HL-60 (cell line): Measurements from ENCODE around the gene SERPINA1.

ENCODE experiments used
- DNase-seq, 2 experiments: peaks; one replicate each; pipeline ENCODE4 v3.0.0-alpha.2; 2010 to 2020; ENCODE audit warnings: low read depth in 1 of 2, low spot score in 1 of 2
- H3K27ac ChIP-seq: fragments of 250-450 bp; sonication (Bioruptor Pico); replicated peaks from 2 replicates; pipeline ENCODE4 v1.5.1; 2020; ENCODE audit warnings: mild to moderate bottlenecking, moderate library complexity
- H3K27me3 ChIP-seq: fragments of 250-450 bp; sonication (Bioruptor Pico); 2 replicates; pipeline ENCODE4 v1.5.1; 2021; ENCODE audit warnings: mild to moderate bottlenecking, moderate library complexity; ENCODE audit not compliant: insufficient read depth, poor library complexity, severe bottlenecking
- H3K4me3 ChIP-seq: replicated peaks from 2 replicates; pipeline ENCODE4 v1.5.1; 2011; ENCODE audit warnings: mild to moderate bottlenecking, control low read depth, low read length; ENCODE audit not compliant: insufficient read depth
- CTCF ChIP-seq: IDR thresholded peaks from one replicate; pipeline ENCODE4 v1.5.1; 2011; ENCODE audit warnings: low read length, control low read depth, inconsistent platforms; ENCODE audit not compliant: insufficient read depth
- GABPA ChIP-seq: IDR thresholded peaks from 2 replicates; pipeline ENCODE4 v1.6.1; 2012; ENCODE audit warnings: low read depth
- POLR2AphosphoS5 ChIP-seq: IDR thresholded peaks from 2 replicates; pipeline ENCODE4 v1.6.1; 2012; ENCODE audit warnings: low read depth
- REST ChIP-seq: IDR thresholded peaks from 2 replicates; pipeline ENCODE4 v1.6.1; 2012; ENCODE audit warnings: low read depth; ENCODE audit not compliant: insufficient replicate concordance
- SPI1 ChIP-seq: IDR thresholded peaks from 2 replicates; pipeline ENCODE4 v1.6.1; 2012; ENCODE audit warnings: low read depth, mild to moderate bottlenecking, borderline replicate concordance

The SERPINA1 gene

GRCh38 chr14:94364037-94364436 lies 24.4 kb downstream of the SERPINA1 start:
- no peak overlapping the region for H3K27ac ChIP-seq
- no peaks in the 10 kb centered on the region for H3K27me3 ChIP-seq
- DNase-seq = no peak
- TF ChIP-seq GABPA (no peak), POLR2AphosphoS5 (no peak), CTCF (no peak), SPI1 (no peak), REST (no peak)
- no peak overlapping the region for H3K4me3 ChIP-seq

- no peak overlapping the region for H3K4me3 ChIP-seq
- H3K27ac ChIP-seq = no peak overlapping the region
- TF ChIP-seq POLR2AphosphoS5 (no peak), REST (no peak), SPI1 (no peak), CTCF (no peak), GABPA (no peak)
- no peaks in the 10 kb centered on the region for H3K27me3 ChIP-seq
- DNase-seq = no peak
Observed at GRCh38 chr14:94363151-94363624, 25.2 kb downstream of the SERPINA1 start.

GRCh38 chr14:94362614-94363133 lies 25.7 kb downstream of the SERPINA1 start:
- H3K4me3 ChIP-seq = no peak overlapping the region
- DNase-seq = no peak
- H3K27me3 ChIP-seq = no peaks in the 10 kb centered on the region
- no peak overlapping the region for H3K27ac ChIP-seq
- TF ChIP-seq CTCF (no peak), REST (no peak), GABPA (no peak), POLR2AphosphoS5 (no peak)
